K562 (cell line): ENCODE data around the gene PDHB. TPM values are rescaled to one million over a fixed set of nuclear protein-coding genes. Genes with fewer than 3 reads are reported as not detected.

Experiments used
- BRCA1 ChIP-seq, 2 experiments: fragments of 450-650 bp in 1 of 2; sonication (generic) in 1 of 2; formaldehyde crosslinking in 1 of 2; IDR thresholded peaks; 2 replicates each; pipeline versions ENCODE4 v1.5.0 to v1.6.1; 2017 to 2020; ENCODE audit warnings: mild to moderate bottlenecking in 1 of 2, missing genetic modification reagents in 1 of 2
- CXXC5 ChIP-seq: fragments of 250-450 bp; sonication (Bioruptor Pico); IDR thresholded peaks from 2 replicates; pipeline ENCODE4 v1.8.0; 2022; ENCODE audit warnings: inconsistent platforms, mild to moderate bottlenecking, moderate library complexity
- MGA ChIP-seq: fragments of 450-650 bp; IDR thresholded peaks from 2 replicates; pipeline ENCODE4 v1.6.1; 2016; ENCODE audit warnings: mild to moderate bottlenecking, moderate library complexity
- MNT ChIP-seq, 2 experiments: fragments of 450-650 bp; conservative IDR thresholded peaks; 2 replicates each; pipeline ENCODE4 v1.6.1; 2017; ENCODE audit warnings: mild to moderate bottlenecking in 2 of 2, moderate library complexity in 2 of 2
- NRF1 ChIP-seq, 2 experiments: fragments of 450-650 bp; IDR thresholded peaks in 1 of 2; conservative IDR thresholded peaks in 1 of 2; 2 replicates each; pipeline ENCODE4 v1.6.1; 2014; ENCODE audit warnings: mild to moderate bottlenecking in 2 of 2
- RBFOX2 ChIP-seq: fragments of 200-400 bp; formaldehyde crosslinking; IDR thresholded peaks from 2 replicates; pipeline ENCODE4 v1.6.1; 2017; ENCODE audit warnings: low read depth, mild to moderate bottlenecking, low read length, moderate library complexity
- TFAP4 ChIP-seq: sonication (generic); formaldehyde crosslinking; IDR thresholded peaks from 2 replicates; pipeline ENCODE4 v1.8.0; 2022; ENCODE audit warnings: missing genetic modification reagents, mild to moderate bottlenecking, moderate library complexity, borderline replicate concordance
- ZNF408 ChIP-seq: fragments of 250-450 bp; sonication (Bioruptor Pico); IDR thresholded peaks from 2 replicates; pipeline ENCODE4 v1.4.0; 2020; ENCODE audit warnings: low read depth, mild to moderate bottlenecking, moderate library complexity
- ZNF41 ChIP-seq: fragments of 250-450 bp; sonication (Bioruptor Pico); conservative IDR thresholded peaks from 2 replicates; pipeline ENCODE4 v1.4.0; 2020; ENCODE audit warnings: mild to moderate bottlenecking
- ZSCAN29 ChIP-seq: fragments of 450-650 bp; IDR thresholded peaks from 2 replicates; pipeline ENCODE4 v1.6.1; 2017
- polyA plus RNA-seq, 8 experiments: library from polyadenylated mRNA; depleted of rRNA in 4 of 8; stranded (reverse) in 5 of 8; unstranded in 3 of 8; fragments of >200 nt; fragmentation: Nextera tagmentation in 2 of 8; fragmentation: Illumina TruSeq in 1 of 8; extraction: Ambion mirVana in 2 of 8; extraction: Trizol in 1 of 8; gene quantifications; 2 replicates each; pipeline versions ENCODE4 v1.2.1 to v1.2.3, GENCODE V29; 2011 to 2014; ENCODE audit warnings: inconsistent platforms in 1 of 8, missing spikeins in 1 of 8
- total RNA-seq, 7 experiments: library from RNA; depleted of rRNA in 6 of 7; stranded (reverse); fragments of >200 nt in 6 of 7; fragmentation: Illumina TruSeq in 2 of 7; extraction: Trizol in 2 of 7; gene quantifications; 2 replicates each; pipeline versions ENCODE4 v1.2.1 to v1.2.3, GENCODE V29; 2011 to 2021; ENCODE audit warnings: low replicate concordance in 1 of 7

The PDHB gene
- total and polyA plus RNA-seq, 9 of the 15 experiments (the other 6 are each of a cell fraction or from before 2014, with no cell fraction given), result 51.2 to 178 (median 85.2) TPM

GRCh38 chr3:58463942-58464271 is 30.3 kb upstream of the PDHB start (continued):
- TF ChIP-seq MGA, result peak; percentile 45; the same call in 1 of the 2 replicates
- TF ChIP-seq RBFOX2, result no peak
- no peak for TF ChIP-seq TFAP4 (CRISPR knock-in tag)
- TF ChIP-seq BRCA1 (IDR thresholded peaks at IDR 0.05), result no peak
- TF ChIP-seq BRCA1 (CRISPR knock-in tag; IDR thresholded peaks at IDR 0.05), result no peak
- no peak for TF ChIP-seq MNT (conservative IDR thresholded peaks at IDR 0.05)
- peak in 1 of 2 experiments; percentile 29; a peak in 2 of 4 replicates for TF ChIP-seq NRF1 (conservative IDR thresholded peaks at IDR 0.05 in 1 of 2, IDR thresholded peaks at IDR 0.05 in 1 of 2)
- TF ChIP-seq ZNF41 (CRISPR knock-in tag), result no peak
- no peak for TF ChIP-seq ZSCAN29
- TF ChIP-seq CXXC5 (CRISPR knock-in tag), result no peak
- no peak for TF ChIP-seq ZNF408
